Amniotic epithelial cell (primary cell): Measurements from ENCODE around the gene EMX1.
"Not testable (repeated sequence)": the region's sequence is repeated elsewhere in the genome, so short reads cannot be mapped to it uniquely, and the experiment has no call there.

Experiments used
- DNase-seq: peaks from one replicate; pipeline ENCODE4 v3.0.0-alpha.2; 2010; ENCODE audit warnings: low read depth

The EMX1 gene

GRCh38 chr2:72900191-72900825 lies 17.0 kb upstream of the EMX1 start:
- DNase-seq, result no peak

GRCh38 chr2:72901426-72901825 lies 15.9 kb upstream of the EMX1 start:
- DNase-seq, result no peak

GRCh38 chr2:72907369-72907768 lies 9.9 kb upstream of the EMX1 start:
- not testable (repeated sequence) for DNase-seq

GRCh38 chr2:72908741-72909140 lies 8.6 kb upstream of the EMX1 start:
- no peak for DNase-seq

GRCh38 chr2:72911256-72911655 lies 6.1 kb upstream of the EMX1 start:
- DNase-seq, result no peak

GRCh38 chr2:72913486-72914205 lies 3.7 kb upstream of the EMX1 start:
- no peak for DNase-seq

GRCh38 chr2:72914206-72914559 lies 3.1 kb upstream of the EMX1 start:
- no peak for DNase-seq

- no peak for DNase-seq
Observed at GRCh38 chr2:72914589-72915319, 2.6 kb upstream of the EMX1 start.

GRCh38 chr2:72915320-72915906 lies 1.9 kb upstream of the EMX1 start:
- DNase-seq, result no peak

GRCh38 chr2:72915907-72916742 lies 1.2 kb upstream of the EMX1 start:
- no peak for DNase-seq

GRCh38 chr2:72916743-72917137 lies 579 bp upstream of the EMX1 start:
- DNase-seq, result no peak

GRCh38 chr2:72917877-72918553 lies 696 bp downstream of the EMX1 start:
- no peak for DNase-seq

- no peak for DNase-seq
Observed at GRCh38 chr2:72919414-72920317, 2.3 kb downstream of the EMX1 start.

- no peak for DNase-seq
Observed at GRCh38 chr2:72920318-72921087, 3.2 kb downstream of the EMX1 start.

GRCh38 chr2:72921088-72921851 lies 4.0 kb downstream of the EMX1 start:
- no peak for DNase-seq

- DNase-seq, result no peak
Observed at GRCh38 chr2:72921853-72922252, 4.5 kb downstream of the EMX1 start.

- DNase-seq, result no peak
Observed at GRCh38 chr2:72923833-72924352, 6.6 kb downstream of the EMX1 start.
